T-cell (primary cell): Measurements from ENCODE around the gene CARD19. TPM values are rescaled to one million over a fixed set of nuclear protein-coding genes. Genes with fewer than 3 reads are reported as not detected.

Experiments used
- ATAC-seq, 4 experiments: fragments of 200-7000 bp in 3 of 4; fragments of 150-1000 bp in 1 of 4; cut with Tn5 transposase; replicated peaks in 1 of 4; 1 replicate in 3 of 4; 2 replicates in 1 of 4; pipeline ENCODE4 v1.10.0; 2021; ENCODE audit warnings: moderate library complexity in 3 of 4, mild to moderate bottlenecking in 2 of 4, moderate number of reproducible peaks in 1 of 4
- CTCF ChIA-PET, 2 donors: fragments of 300-600 bp; sonication (Branson Sonifier 250); formaldehyde crosslinking; loops; one replicate each; lab custom pipeline; 2022; ENCODE audit warnings: antibody characterized with exemption in 2 of 2; lab: Charles Lee
- POLR2A ChIA-PET, 2 donors: fragments of 300-600 bp; sonication (Branson Sonifier 250); formaldehyde crosslinking; loops; one replicate each; lab custom pipeline; 2022; ENCODE audit warnings: antibody characterized with exemption in 2 of 2; lab: Charles Lee
- DNase-seq, 35 experiments: peaks; one replicate each; pipeline versions ENCODE4 v3.0.0 to v3.0.0-alpha.2; 2013 to 2023
- H3K27ac ChIP-seq: one replicate; pipeline ENCODE4 v1.5.1; 2013; ENCODE audit warnings: low read length
- H3K27me3 ChIP-seq, 2 experiments: replicated peaks in 1 of 2; 1 replicate in 1 of 2; 2 replicates in 1 of 2; pipeline versions ENCODE4 v1.6.1 to v1.7.0; 2013; ENCODE audit warnings: low read length in 1 of 2, mixed read lengths in 1 of 2; ENCODE audit not compliant: control insufficient read depth in 2 of 2, insufficient read depth in 2 of 2; ENCODE audit errors: extremely low read depth in 1 of 2
- H3K36me3 ChIP-seq, 2 donors: 1 replicate in 1 of 2; 2 replicates in 1 of 2; pipeline versions ENCODE4 v1.6.1 to v1.7.0; 2013; ENCODE audit warnings: low read length in 1 of 2; ENCODE audit not compliant: control insufficient read depth in 2 of 2, insufficient read depth in 1 of 2; ENCODE audit errors: extremely low read depth in 1 of 2
- H3K4me1 ChIP-seq, 2 experiments: 1 replicate in 1 of 2; 2 replicates in 1 of 2; pipeline versions ENCODE4 v1.6.1 to v1.7.0; 2013; ENCODE audit warnings: low read length in 2 of 2, mixed read lengths in 1 of 2; ENCODE audit not compliant: insufficient read depth in 2 of 2, control insufficient read depth in 1 of 2; ENCODE audit errors: extremely low read depth in 1 of 2
- H3K4me3 ChIP-seq, 2 donors: 1 replicate in 1 of 2; 2 replicates in 1 of 2; pipeline versions ENCODE4 v1.5.1 to v1.7.0; 2013; ENCODE audit warnings: mild to moderate bottlenecking in 2 of 2, low read length in 1 of 2, moderate library complexity in 1 of 2; ENCODE audit not compliant: control insufficient read depth in 1 of 2; ENCODE audit errors: extremely low read depth in 1 of 2
- H3K9me3 ChIP-seq: 2 replicates; pipeline ENCODE4 v1.7.0; 2013
- H3K27ac Mint-ChIP-seq, 2 donors: one replicate each; pipeline ENCODE4 v1.8.0; 2020 to 2021; ENCODE audit warnings: mild to moderate bottlenecking in 2 of 2, mixed read lengths in 2 of 2
- H3K27me3 Mint-ChIP-seq, 2 donors: one replicate each; pipeline ENCODE4 v1.8.0; 2021 to 2022; ENCODE audit warnings: mixed read lengths in 2 of 2
- H3K36me3 Mint-ChIP-seq: one replicate; pipeline ENCODE4 v1.8.0; 2021; ENCODE audit warnings: mixed read lengths
- H3K4me1 Mint-ChIP-seq, 3 donors: one replicate each; pipeline ENCODE4 v1.8.0; 2020 to 2022; ENCODE audit warnings: mixed read lengths in 3 of 3, mild to moderate bottlenecking in 1 of 3
- H3K4me3 Mint-ChIP-seq, 3 donors: one replicate each; pipeline ENCODE4 v1.8.0; 2020 to 2022; ENCODE audit warnings: mild to moderate bottlenecking in 3 of 3, mixed read lengths in 3 of 3, moderate library complexity in 3 of 3
- H3K9me3 Mint-ChIP-seq, 3 donors: one replicate each; pipeline ENCODE4 v1.8.0; 2020 to 2022; ENCODE audit warnings: mixed read lengths in 3 of 3
- WGBS: methylation state at CpG from one replicate; pipeline ENCODE4 v1.1.5; 2013; ENCODE audit warnings: missing lambda C conversion rate; ENCODE audit not compliant: insufficient coverage; 5-methylcytosine and 5-hydroxymethylcytosine counted together
- total RNA-seq, 35 experiments: library from RNA in 6 of 35; stranded (reverse) in 6 of 35; fragments of 120-200 nt in 1 of 35; gene quantifications; one replicate each; pipeline versions ENCODE4 v1.2.1 to v1.2.4 and lab custom pipeline; 2013 to 2026

Gene CARD19
- total RNA-seq, 5 donors from 2014 or later (not counting 1 experiment from before 2014, with no cell fraction given), result 39.7 to 98.5 (median 72.8) TPM

DNA sequence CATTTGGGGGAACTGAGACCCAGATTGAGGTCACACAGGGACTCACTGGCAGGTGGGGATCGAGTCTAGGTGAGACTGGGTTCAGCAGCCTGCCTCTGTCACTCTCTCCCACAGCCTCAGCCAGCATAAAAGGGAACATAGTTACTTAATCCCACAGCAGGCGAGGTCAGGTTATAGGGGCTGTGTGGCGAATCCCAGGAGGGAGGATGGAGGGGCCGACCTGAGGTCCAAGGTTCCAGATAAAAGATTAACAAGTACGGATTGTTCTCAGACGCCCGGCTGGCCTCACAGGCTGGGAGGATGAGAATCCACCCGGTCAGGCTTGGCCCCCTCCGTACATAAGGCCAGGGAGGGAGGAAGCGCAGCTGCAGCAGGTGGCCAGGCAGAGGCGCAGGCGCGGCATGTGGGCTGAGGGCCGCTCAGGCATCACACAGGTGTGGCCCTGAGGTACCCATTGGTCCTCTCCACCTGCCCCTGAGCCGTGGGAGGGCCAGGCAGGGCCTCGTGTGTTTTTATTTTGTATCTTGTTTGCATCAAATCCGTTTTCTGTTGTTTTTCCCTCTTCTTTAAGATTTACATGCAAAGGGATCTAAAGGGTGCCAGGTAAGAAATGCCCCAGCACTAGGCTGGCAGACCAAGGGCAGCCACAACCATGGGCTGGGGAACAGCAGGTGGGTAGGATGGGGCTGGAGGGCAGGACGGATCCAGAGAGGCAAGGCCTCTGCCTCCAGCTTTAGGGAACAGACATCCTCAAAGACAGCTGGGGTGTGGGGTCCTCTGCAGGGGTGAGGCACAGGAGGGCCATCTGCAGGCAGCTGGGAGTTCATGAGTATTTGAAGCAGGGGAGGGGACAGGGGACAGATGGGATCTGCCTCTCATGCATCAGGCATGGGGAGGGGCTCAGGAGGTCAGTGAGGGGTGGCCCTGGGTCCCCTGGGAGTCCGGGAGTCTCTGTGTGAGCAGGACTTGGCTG, 33.9 kb upstream of the CARD19 start:
- Histone ChIP-seq H3K27me3 (no peaks in the 10 kb centered on the region), H3K36me3 (peaks cover 5 to 17% of the 10 kb centered on the region in 2 donors), H3K27ac (peak overlapping the region; percentile 83), H3K9me3 (no peaks in the 10 kb centered on the region), H3K4me3 (peak overlapping the region; percentile 78 to 88), H3K4me1 (peaks cover 48 to 95% of the 10 kb centered on the region in 2 experiments)
- ChIA-PET CTCF (interaction anchor here (0.5 to 0.6 kb wide), 2 partner anchors 34 to 100 kb away, joined by 3 to 4 read pairs; no protein-coding TSS in a partner anchor), POLR2A (interaction anchor here in 1 of 2 donors (0.7 to 0.9 kb wide), 2 partner anchors 34 to 511 kb away, joined by 3 to 5 read pairs; no protein-coding TSS in a partner anchor)
- H3K4me3 Mint-ChIP-seq, result peak overlapping the region; percentile 92 to 93 (median 93)
- no peak for ATAC-seq
- DNase-seq, result peak in 5 of 35 experiments; percentile 29 to 41 (median 36)
- H3K9me3 Mint-ChIP-seq, result no peaks in the 10 kb centered on the region
- WGBS, result 47% methylated on average over 12 of the region's 19 CpGs
- H3K4me1 Mint-ChIP-seq, result peaks cover 86 to 91% (median 91%) of the 10 kb centered on the region in 3 donors
- peak overlapping the region; percentile 99 to 100 for H3K27ac Mint-ChIP-seq
- H3K27me3 Mint-ChIP-seq, result no peaks in the 10 kb centered on the region
- peaks cover 29% of the 10 kb centered on the region for H3K36me3 Mint-ChIP-seq

- Mint-ChIP-seq H3K36me3 (peaks cover 46% of the 10 kb centered on the region), H3K27me3 (no peaks in the 10 kb centered on the region), H3K9me3 (no peaks in the 10 kb centered on the region), H3K4me1 (peaks cover 95 to 99% (median 97%) of the 10 kb centered on the region in 3 donors), H3K27ac (peak overlapping the region; percentile 99 to 100), H3K4me3 (peak overlapping the region; percentile 82 to 92 (median 86))
- peak overlapping the region; percentile 83 for H3K27ac ChIP-seq
- DNase-seq, result peak; percentile 75 to 96 (median 90)
- ChIA-PET CTCF (interaction anchor here (0.6 to 1.5 kb wide), 18 partner anchors 10 to 502 kb away, joined by 3 to 12 read pairs (median 3); no protein-coding TSS in a partner anchor), POLR2A (interaction anchor here (0.6 to 1.2 kb wide), 3 partner anchors 36 to 250 kb away, joined by 3 to 6 read pairs (median 4); partner anchors contain the start of gene NINJ1 (in 1 of the 2))
- peak overlapping the region; percentile 40 to 42 for H3K4me3 ChIP-seq
- peak; percentile 89 to 93 (median 90) for ATAC-seq
- H3K9me3 ChIP-seq, result no peaks in the 10 kb centered on the region
- H3K36me3 ChIP-seq, result peaks cover 7 to 28% of the 10 kb centered on the region in 2 donors
- 30% methylated on average over 8 of the region's 12 CpGs for WGBS
- peaks cover 47 to 80% of the 10 kb centered on the region in 2 experiments for H3K4me1 ChIP-seq
- no peaks in the 10 kb centered on the region for H3K27me3 ChIP-seq
Observed at GRCh38 chr9:93064392-93065134, 31.5 kb upstream of the CARD19 start.

DNA sequence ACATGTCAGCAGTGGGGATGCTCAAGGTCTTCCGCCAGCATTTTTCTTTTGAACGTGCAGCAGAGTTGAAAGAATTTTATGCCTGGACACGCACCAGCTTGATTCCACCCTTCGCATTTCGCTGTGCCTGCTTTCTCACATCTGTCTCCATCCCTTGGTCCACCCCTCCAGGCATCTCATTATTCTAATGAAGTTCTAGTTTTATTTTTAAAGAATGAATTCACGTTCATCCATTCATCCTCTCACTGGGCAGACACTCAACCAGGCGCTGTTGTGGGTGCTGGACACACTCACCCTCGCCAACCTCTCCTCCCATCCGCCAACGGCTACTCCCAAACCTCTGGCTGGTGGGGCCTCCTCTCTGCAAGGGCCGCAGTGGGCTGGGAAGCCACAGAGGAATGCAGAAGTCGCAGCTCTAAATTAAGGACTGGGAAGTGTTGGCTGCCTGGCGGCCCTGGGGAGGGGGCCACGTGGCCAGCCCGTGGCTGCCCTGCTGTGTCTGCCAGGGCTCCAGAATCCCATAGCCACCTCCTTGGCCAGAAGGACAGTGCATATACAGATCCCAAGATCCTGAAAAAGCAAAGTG, 30.8 kb upstream of the CARD19 start:
- Histone ChIP-seq H3K9me3 (no peaks in the 10 kb centered on the region), H3K27ac (peak overlapping the region; percentile 83), H3K4me1 (peaks cover 43 to 75% of the 10 kb centered on the region in 2 experiments), H3K4me3 (peak overlapping the region; percentile 40 to 42), H3K36me3 (peaks cover 7 to 30% of the 10 kb centered on the region in 2 donors), H3K27me3 (no peaks in the 10 kb centered on the region)
- POLR2A ChIA-PET, result interaction anchor here (0.6 to 1.2 kb wide), 4 partner anchors 37 to 395 kb away, joined by 3 to 6 read pairs (median 4); partner anchors contain the start of gene NINJ1 (in 1 of the 2)
- peak overlapping the region; percentile 82 to 92 (median 86) for H3K4me3 Mint-ChIP-seq
- peak overlapping the region; percentile 99 to 100 for H3K27ac Mint-ChIP-seq
- CTCF ChIA-PET, result interaction anchor here (0.6 to 1.5 kb wide), 13 partner anchors 11 to 111 kb away, joined by 3 to 12 read pairs (median 3); no protein-coding TSS in a partner anchor
- H3K4me1 Mint-ChIP-seq, result peaks cover 92 to 98% (median 97%) of the 10 kb centered on the region in 3 donors
- no peaks in the 10 kb centered on the region for H3K27me3 Mint-ChIP-seq
- no peak for DNase-seq
- WGBS, result 70% methylated on average over 7 of the region's 15 CpGs
- peaks cover 46% of the 10 kb centered on the region for H3K36me3 Mint-ChIP-seq
- ATAC-seq, result no peak
- H3K9me3 Mint-ChIP-seq, result no peaks in the 10 kb centered on the region

DNA sequence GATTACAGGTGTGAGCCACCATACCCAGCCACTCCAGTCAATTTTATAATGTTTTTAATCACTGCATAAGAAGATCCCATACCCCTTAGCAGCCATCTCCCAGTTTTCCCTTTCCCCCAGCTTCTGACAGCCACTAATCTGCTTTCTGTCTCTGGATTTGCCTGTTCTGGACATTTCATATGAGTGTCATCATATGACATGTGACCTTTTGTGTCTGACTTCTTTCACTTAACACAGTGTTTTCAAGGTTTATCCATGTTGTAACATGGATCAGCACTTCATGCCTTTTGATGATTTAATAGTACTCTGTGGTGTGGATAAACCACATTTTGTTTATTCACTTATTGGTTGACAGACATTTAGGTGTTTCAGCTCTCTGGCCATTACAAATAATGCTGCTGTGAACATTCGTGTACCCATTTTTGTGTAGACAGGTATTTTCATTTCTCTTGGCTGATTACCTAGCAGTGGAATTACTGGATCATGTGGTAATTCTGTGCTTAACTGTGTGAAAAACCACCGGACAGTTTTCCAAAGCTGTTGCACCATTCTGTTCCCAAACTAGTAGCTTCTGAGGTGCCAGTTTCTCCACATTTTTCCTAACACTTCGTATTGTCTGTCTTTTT, 28.9 kb upstream of the CARD19 start:
- ATAC-seq (no peak), DNase-seq (no peak)
- Histone ChIP-seq H3K9me3 (no peaks in the 10 kb centered on the region), H3K36me3 (peaks cover 9 to 46% of the 10 kb centered on the region in 2 donors), H3K4me1 (peaks cover 29 to 71% of the 10 kb centered on the region in 2 experiments), H3K27ac (peak overlapping the region; percentile 12), H3K4me3 (no peak overlapping the region), H3K27me3 (no peaks in the 10 kb centered on the region)
- H3K36me3 Mint-ChIP-seq, result peaks cover 55% of the 10 kb centered on the region
- peaks cover 89 to 97% (median 94%) of the 10 kb centered on the region in 3 donors for H3K4me1 Mint-ChIP-seq
- no peaks in the 10 kb centered on the region for H3K9me3 Mint-ChIP-seq
- H3K27me3 Mint-ChIP-seq, result no peaks in the 10 kb centered on the region
- CTCF ChIA-PET, result no interaction called here
- POLR2A ChIA-PET, result interaction anchor here in 1 of 2 donors (0.6 kb wide), 1 partner anchor 51 kb away, joined by 3 read pairs; no protein-coding TSS in a partner anchor
- peak overlapping the region; percentile 90 to 100 for H3K27ac Mint-ChIP-seq
- WGBS, result no CpG with 5 or more reads among the region's 3 CpGs
- peak overlapping the region in 2 of 3 donors; percentile 11 to 92 for H3K4me3 Mint-ChIP-seq

DNA sequence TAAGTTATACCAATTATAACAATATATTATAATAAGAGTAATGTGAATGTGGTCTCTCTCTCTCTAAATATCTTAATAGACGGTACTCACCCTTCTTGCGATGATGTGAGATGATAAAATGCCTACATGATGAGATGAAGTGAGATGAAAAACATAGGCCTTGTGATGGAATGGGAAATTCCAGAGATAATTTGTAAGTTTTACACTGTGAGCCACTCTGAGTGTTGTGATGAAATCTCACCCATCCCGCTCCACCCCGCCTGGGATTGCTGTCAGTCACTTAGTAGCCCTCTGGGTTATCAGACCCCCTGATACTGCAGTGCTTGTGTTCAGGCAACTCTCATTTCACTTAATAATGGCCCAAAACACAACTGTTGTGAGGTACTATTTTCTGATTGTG, 27.1 kb upstream of the CARD19 start:
- H3K27me3 Mint-ChIP-seq, result no peaks in the 10 kb centered on the region
- no peak overlapping the region for H3K27ac ChIP-seq
- ChIA-PET CTCF (interaction anchor here in 1 of 2 donors (0.6 kb wide), 1 partner anchor 64 kb away, joined by 3 read pairs; no protein-coding TSS in a partner anchor), POLR2A (no interaction called here)
- H3K36me3 ChIP-seq, result peaks cover 9 to 40% of the 10 kb centered on the region in 2 donors
- no peak overlapping the region for H3K4me3 ChIP-seq
- no peak overlapping the region for H3K4me3 Mint-ChIP-seq
- H3K4me1 ChIP-seq, result peaks cover 14 to 70% of the 10 kb centered on the region in 2 experiments
- DNase-seq, result no peak
- no peaks in the 10 kb centered on the region for H3K9me3 Mint-ChIP-seq
- H3K9me3 ChIP-seq, result no peaks in the 10 kb centered on the region
- no peaks in the 10 kb centered on the region for H3K27me3 ChIP-seq
- WGBS, result 100% methylated on average over 2 of the region's 4 CpGs
- peaks cover 87 to 95% (median 90%) of the 10 kb centered on the region in 3 donors for H3K4me1 Mint-ChIP-seq
- peaks cover 53% of the 10 kb centered on the region for H3K36me3 Mint-ChIP-seq
- peak overlapping the region; percentile 74 to 81 for H3K27ac Mint-ChIP-seq
- ATAC-seq, result no peak
